IMR-90 (cell line): Measurements from ENCODE around the gene ZNF813. TPM values are rescaled to one million over a fixed set of nuclear protein-coding genes. Genes with fewer than 3 reads are reported as not detected.

Experiments used
- ATAC-seq: fragments of 200-7000 bp; cut with Tn5 transposase; 2 replicates; pipeline ENCODE4 v1.9.1; 2020; ENCODE audit warnings: low read depth, mild to moderate bottlenecking, moderate library complexity
- BruUV-seq: library from RNA; stranded (reverse); fragments of 400-500 nt; replicated peaks from 2 replicates; lab custom pipeline; 2021; lab: Mats Ljungman, UMichigan
- CTCF ChIA-PET: fragments of 300-600 bp; formaldehyde crosslinking; extraction: SDS; loops from one replicate; lab custom pipeline; 2021; ENCODE audit warnings: antibody characterized with exemption; lab: Yijun Ruan, JAX
- POLR2A ChIA-PET: fragments of 300-600 bp; sonication (Branson Sonifier 250); formaldehyde crosslinking; loops from one replicate; lab custom pipeline; 2022; ENCODE audit warnings: antibody characterized with exemption; ENCODE audit not compliant: unreplicated experiment; lab: Charles Lee
- DNase-seq: peaks from one replicate; pipeline ENCODE4 v3.0.0; 2013
- H2AFZ ChIP-seq: replicated peaks from 2 replicates; pipeline ENCODE3; 2013; ENCODE audit warnings: low read length, mild to moderate bottlenecking; ENCODE audit not compliant: poor library complexity
- H2AK5ac ChIP-seq: 2 replicates; pipeline ENCODE4 v1.6.1; 2013; ENCODE audit warnings: low read depth, low read length, inconsistent platforms
- H2AK9ac ChIP-seq: replicated peaks from 2 replicates; pipeline ENCODE3; 2013; ENCODE audit warnings: mild to moderate bottlenecking, low read depth, low read length, moderate library complexity; ENCODE audit not compliant: poor library complexity
- H2BK120ac ChIP-seq: 2 replicates; pipeline ENCODE4 v1.6.1; 2013; ENCODE audit warnings: low read depth, low read length, inconsistent platforms
- H2BK15ac ChIP-seq: 3 replicates; pipeline ENCODE4 v1.6.1; 2013; ENCODE audit warnings: low read depth, low read length, inconsistent platforms
- H2BK20ac ChIP-seq: 2 replicates; pipeline ENCODE4 v1.6.1; 2013; ENCODE audit warnings: low read depth, mild to moderate bottlenecking, inconsistent platforms, low read length, moderate library complexity
- H2BK5ac ChIP-seq: 2 replicates; pipeline ENCODE4 v1.6.1; 2013; ENCODE audit warnings: mild to moderate bottlenecking, low read depth, low read length, inconsistent platforms; ENCODE audit not compliant: poor library complexity, severe bottlenecking
- H3K14ac ChIP-seq: replicated peaks from 2 replicates; pipeline ENCODE4 v1.6.1; 2013; ENCODE audit warnings: low read depth, low read length, inconsistent platforms
- H3K18ac ChIP-seq: 2 replicates; pipeline ENCODE4 v1.6.1; 2013; ENCODE audit warnings: low read depth, low read length, control low read depth
- H3K23ac ChIP-seq: 2 replicates; pipeline ENCODE4 v1.6.1; 2013; ENCODE audit warnings: low read depth, low read length, inconsistent platforms
- H3K27ac ChIP-seq: 2 replicates; pipeline ENCODE4 v1.5.1; 2013; ENCODE audit warnings: mild to moderate bottlenecking, control low read depth, low read length; ENCODE audit not compliant: insufficient read depth
- H3K27me3 ChIP-seq: 2 replicates; pipeline ENCODE4 v1.6.1; 2013; ENCODE audit warnings: low read length; ENCODE audit not compliant: control insufficient read depth, insufficient read depth
- H3K36me3 ChIP-seq: 2 replicates; pipeline ENCODE4 v1.6.1; 2013; ENCODE audit warnings: low read length, mixed read lengths; ENCODE audit not compliant: control insufficient read depth, insufficient read depth
- H3K4ac ChIP-seq: 2 replicates; pipeline ENCODE4 v1.6.1; 2013; ENCODE audit warnings: low read depth, low read length, inconsistent platforms
- H3K4me1 ChIP-seq: 2 replicates; pipeline ENCODE4 v1.6.1; 2013; ENCODE audit warnings: low read length, mixed read lengths; ENCODE audit not compliant: control insufficient read depth, insufficient read depth
- H3K4me2 ChIP-seq: 2 replicates; pipeline ENCODE4 v1.6.1; 2013; ENCODE audit warnings: low read depth, mild to moderate bottlenecking, control low read depth, low read length, moderate library complexity
- H3K4me3 ChIP-seq: 2 replicates; pipeline ENCODE4 v1.5.1; 2013; ENCODE audit warnings: low read depth, mild to moderate bottlenecking, control low read depth, low read length, moderate library complexity; ENCODE audit not compliant: insufficient read depth
- H3K56ac ChIP-seq: 2 replicates; pipeline ENCODE4 v1.6.1; 2013; ENCODE audit warnings: low read length, inconsistent platforms; ENCODE audit not compliant: insufficient read depth; ENCODE audit errors: extremely low read depth
- H3K79me1 ChIP-seq, 2 experiments: 2 replicates each; pipeline ENCODE4 v1.6.1; 2013; ENCODE audit warnings: low read length in 2 of 2, inconsistent platforms in 1 of 2, low read depth in 1 of 2
- H3K9ac ChIP-seq: 2 replicates; pipeline ENCODE4 v1.6.1; 2013; ENCODE audit warnings: low read depth, low read length, control low read depth
- H3K9me1 ChIP-seq: 2 replicates; pipeline ENCODE4 v1.6.1; 2013; ENCODE audit warnings: low read length, inconsistent platforms; ENCODE audit not compliant: insufficient read depth
- H3K9me3 ChIP-seq: 2 replicates; pipeline ENCODE4 v1.6.1; 2013; ENCODE audit warnings: low read length; ENCODE audit not compliant: control insufficient read depth, insufficient read depth
- H4K20me1 ChIP-seq: 2 replicates; pipeline ENCODE4 v1.6.1; 2013; ENCODE audit warnings: low read length, inconsistent platforms; ENCODE audit not compliant: insufficient read depth
- H4K5ac ChIP-seq: 2 replicates; pipeline ENCODE4 v1.6.1; 2013; ENCODE audit warnings: mild to moderate bottlenecking, low read depth, low read length, control low read depth
- H4K8ac ChIP-seq, 2 experiments: 2 replicates each; pipeline ENCODE4 v1.6.1; 2013; ENCODE audit warnings: low read depth in 2 of 2, low read length in 2 of 2, control low read depth in 1 of 2, inconsistent platforms in 1 of 2
- H4K91ac ChIP-seq: 2 replicates; pipeline ENCODE4 v1.6.1; 2013; ENCODE audit warnings: low read depth, low read length, inconsistent platforms; ENCODE audit not compliant: insufficient read depth
- BHLHE40 ChIP-seq: fragments of 150-350 bp; IDR thresholded peaks from 2 replicates; pipeline ENCODE4 v1.6.1; 2016; ENCODE audit warnings: mild to moderate bottlenecking, low read depth, low read length
- CEBPB ChIP-seq: IDR thresholded peaks from 2 replicates; pipeline ENCODE4 v1.6.1; 2012; ENCODE audit warnings: low read depth, low read length, improper control_type of control experiment
- CHD1 ChIP-seq: IDR thresholded peaks from 2 replicates; pipeline ENCODE4 v1.6.1; 2012; ENCODE audit warnings: low read depth, low read length, improper control_type of control experiment
- FOS ChIP-seq: fragments of 150-350 bp; IDR thresholded peaks from 2 replicates; pipeline ENCODE4 v1.6.1; 2016; ENCODE audit warnings: low read depth, low read length
- MAFK ChIP-seq: IDR thresholded peaks from 2 replicates; pipeline ENCODE4 v1.6.1; 2012; ENCODE audit warnings: low read depth, low read length, improper control_type of control experiment
- MAZ ChIP-seq: IDR thresholded peaks from 2 replicates; pipeline ENCODE4 v1.6.1; 2012; ENCODE audit warnings: low read depth, mild to moderate bottlenecking, low read length, improper control_type of control experiment, moderate library complexity, borderline replicate concordance
- MXI1 ChIP-seq: IDR thresholded peaks from 2 replicates; pipeline ENCODE4 v1.6.1; 2012; ENCODE audit warnings: low read depth, mild to moderate bottlenecking, low read length, moderate library complexity, borderline replicate concordance
- NFE2L2 ChIP-seq: fragments of 150-350 bp; IDR thresholded peaks from 2 replicates; pipeline ENCODE4 v1.6.1; 2016; ENCODE audit warnings: low read depth, mild to moderate bottlenecking, low read length
- POLR2A ChIP-seq: IDR thresholded peaks from 2 replicates; pipeline ENCODE4 v1.6.1; 2012; ENCODE audit warnings: mild to moderate bottlenecking, low read depth, low read length
- RAD21 ChIP-seq: IDR thresholded peaks from 2 replicates; pipeline ENCODE4 v1.6.1; 2012; ENCODE audit warnings: low read length, improper control_type of control experiment
- RCOR1 ChIP-seq: IDR thresholded peaks from 2 replicates; pipeline ENCODE4 v1.6.1; 2012; ENCODE audit warnings: mild to moderate bottlenecking, low read length, improper control_type of control experiment; ENCODE audit not compliant: insufficient replicate concordance
- RFX5 ChIP-seq: IDR thresholded peaks from 2 replicates; pipeline ENCODE4 v1.8.0; 2012; ENCODE audit warnings: low read depth, mild to moderate bottlenecking, low read length, moderate library complexity
- SMC3 ChIP-seq: fragments of 150-350 bp; IDR thresholded peaks from 2 replicates; pipeline ENCODE4 v1.6.1; 2016; ENCODE audit warnings: low read depth, mild to moderate bottlenecking, antibody characterized with exemption, low read length, moderate library complexity
- WGBS, 2 experiments: methylation state at CpG; one replicate each; pipeline versions ENCODE4 v1.1.5 to v1.1.7; 2013; ENCODE audit warnings: missing lambda C conversion rate in 2 of 2; ENCODE audit not compliant: insufficient read length in 1 of 2; ENCODE audit errors: extremely low coverage in 2 of 2; 5-methylcytosine and 5-hydroxymethylcytosine counted together
- dilution Hi-C: fragments of 300-500 bp; cut with HindIII; formaldehyde crosslinking; loops from one replicate; pipeline ENCODE4 v1.14.3; 2018; ENCODE audit warnings: low sequenced_read_pairs; ENCODE audit not compliant: unreplicated experiment
- in situ Hi-C: fragments of 300-500 bp; cut with MboI; formaldehyde crosslinking; loops from 3 replicates; pipeline ENCODE4 v1.14.3; 2019; ENCODE audit warnings: low sequenced_read_pairs, inconsistent platforms, mixed read lengths
- intact Hi-C: fragments of 100-400 bp; cut with micrococcal nuclease; formaldehyde crosslinking; loops from 2 replicates; pipeline ENCODE4 v1.10.0; 2022
- polyA plus RNA-seq, 3 experiments: library from polyadenylated mRNA; depleted of rRNA; stranded (reverse); fragments of >200 nt; gene quantifications; 2 replicates each; pipeline ENCODE4 v1.2.3, GENCODE V29; 2012; ENCODE audit warnings: low replicate concordance in 1 of 3
- total RNA-seq: library from RNA; depleted of rRNA; stranded (reverse); fragments of >200 nt; gene quantifications from 2 replicates; pipeline ENCODE4 v1.2.3, GENCODE V29; 2012
- TF ChIP-seq, protein P1 (sequence below): conservative IDR thresholded peaks from 2 replicates; pipeline ENCODE4 v1.5.1; 2012; ENCODE audit warnings: mild to moderate bottlenecking, low read depth, low read length, improper control_type of control experiment
- TF ChIP-seq, protein P2 (sequence below): fragments of 150-350 bp; IDR thresholded peaks from 2 replicates; pipeline ENCODE4 v1.6.1; 2017; ENCODE audit warnings: mild to moderate bottlenecking, antibody characterized with exemption, low read length, low read depth
- TF ChIP-seq, protein P3 (sequence below): fragments of 150-350 bp; IDR thresholded peaks from 2 replicates; pipeline ENCODE4 v1.6.1; 2016; ENCODE audit warnings: low read depth, mild to moderate bottlenecking, low read length, moderate library complexity, borderline replicate concordance

The ZNF813 gene
- total and polyA plus RNA-seq, 2 of the 4 experiments (the other 2 are of a cell fraction): 0.82 to 3.4 TPM

DNA sequence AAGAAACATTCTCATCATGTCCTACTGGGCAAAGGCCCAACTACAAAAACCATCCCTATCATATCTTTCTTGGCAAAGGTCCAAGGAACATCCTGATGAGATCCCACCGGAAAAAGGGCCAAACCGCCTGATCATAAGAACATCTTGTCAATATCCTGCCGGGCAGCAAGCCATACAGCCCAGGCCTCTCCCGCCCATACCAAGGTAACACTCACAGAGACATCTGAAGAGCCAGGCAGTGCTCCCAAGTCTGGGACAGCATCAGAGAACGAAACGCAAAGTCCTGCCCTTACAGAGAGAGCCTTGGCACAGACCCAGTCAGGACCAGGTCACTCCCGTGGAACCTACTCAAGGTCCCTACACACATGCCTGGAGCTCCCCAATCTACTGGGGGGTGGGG is 51.9 kb downstream of the ZNF813 start:
- peak overlapping the region; percentile 51 for H2AFZ ChIP-seq
- no peak overlapping the region for H3K4me3 ChIP-seq
- no peak overlapping the region for H2BK120ac ChIP-seq
- no peak overlapping the region; the same call in 1 of the 2 replicates for H2AK5ac ChIP-seq
- H2BK20ac ChIP-seq: no peak overlapping the region
- no peak overlapping the region for H4K91ac ChIP-seq
- no peaks in the 10 kb centered on the region; the same call in 1 of the 2 replicates for H3K9me3 ChIP-seq
- H3K36me3 ChIP-seq: no peaks in the 10 kb centered on the region
- no peaks in the 10 kb centered on the region for H3K27me3 ChIP-seq
- intact Hi-C loops (no loop called here), dilution Hi-C loops (no loop called here), in situ Hi-C loops (no loop called here)
- H3K14ac ChIP-seq: no peak overlapping the region
- H3K4me2 ChIP-seq: no peak overlapping the region
- no peak overlapping the region for H3K18ac ChIP-seq
- no peak overlapping the region for H3K9ac ChIP-seq
- ATAC-seq: no peak
- no peak overlapping the region for H2BK5ac ChIP-seq
- BruUV-seq: no TSS peak
- DNase-seq: no peak
- H2BK15ac ChIP-seq: no peak overlapping the region
- no peak overlapping the region for H3K27ac ChIP-seq
- H3K4me1 ChIP-seq: peaks cover 3% of the 10 kb centered on the region; the same call in 1 of the 2 replicates
- no peak for TF ChIP-seq RAD21
- no peak for TF ChIP-seq BHLHE40
- no peak for TF ChIP-seq CHD1
- no peak for TF ChIP-seq MAFK
- no peak for TF ChIP-seq MXI1
- TF ChIP-seq SMC3: no peak
- no peak for TF ChIP-seq FOS
- TF ChIP-seq, protein P1, sequence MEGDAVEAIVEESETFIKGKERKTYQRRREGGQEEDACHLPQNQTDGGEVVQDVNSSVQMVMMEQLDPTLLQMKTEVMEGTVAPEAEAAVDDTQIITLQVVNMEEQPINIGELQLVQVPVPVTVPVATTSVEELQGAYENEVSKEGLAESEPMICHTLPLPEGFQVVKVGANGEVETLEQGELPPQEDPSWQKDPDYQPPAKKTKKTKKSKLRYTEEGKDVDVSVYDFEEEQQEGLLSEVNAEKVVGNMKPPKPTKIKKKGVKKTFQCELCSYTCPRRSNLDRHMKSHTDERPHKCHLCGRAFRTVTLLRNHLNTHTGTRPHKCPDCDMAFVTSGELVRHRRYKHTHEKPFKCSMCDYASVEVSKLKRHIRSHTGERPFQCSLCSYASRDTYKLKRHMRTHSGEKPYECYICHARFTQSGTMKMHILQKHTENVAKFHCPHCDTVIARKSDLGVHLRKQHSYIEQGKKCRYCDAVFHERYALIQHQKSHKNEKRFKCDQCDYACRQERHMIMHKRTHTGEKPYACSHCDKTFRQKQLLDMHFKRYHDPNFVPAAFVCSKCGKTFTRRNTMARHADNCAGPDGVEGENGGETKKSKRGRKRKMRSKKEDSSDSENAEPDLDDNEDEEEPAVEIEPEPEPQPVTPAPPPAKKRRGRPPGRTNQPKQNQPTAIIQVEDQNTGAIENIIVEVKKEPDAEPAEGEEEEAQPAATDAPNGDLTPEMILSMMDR: no peak
- TF ChIP-seq MAZ: no peak
- TF ChIP-seq POLR2A: no peak
- TF ChIP-seq RFX5: no peak
- TF ChIP-seq RCOR1: no peak
- TF ChIP-seq NFE2L2: no peak
- TF ChIP-seq, protein P2, sequence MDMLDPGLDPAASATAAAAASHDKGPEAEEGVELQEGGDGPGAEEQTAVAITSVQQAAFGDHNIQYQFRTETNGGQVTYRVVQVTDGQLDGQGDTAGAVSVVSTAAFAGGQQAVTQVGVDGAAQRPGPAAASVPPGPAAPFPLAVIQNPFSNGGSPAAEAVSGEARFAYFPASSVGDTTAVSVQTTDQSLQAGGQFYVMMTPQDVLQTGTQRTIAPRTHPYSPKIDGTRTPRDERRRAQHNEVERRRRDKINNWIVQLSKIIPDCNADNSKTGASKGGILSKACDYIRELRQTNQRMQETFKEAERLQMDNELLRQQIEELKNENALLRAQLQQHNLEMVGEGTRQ: no peak
- TF ChIP-seq CEBPB: no peak
- TF ChIP-seq, protein P3, sequence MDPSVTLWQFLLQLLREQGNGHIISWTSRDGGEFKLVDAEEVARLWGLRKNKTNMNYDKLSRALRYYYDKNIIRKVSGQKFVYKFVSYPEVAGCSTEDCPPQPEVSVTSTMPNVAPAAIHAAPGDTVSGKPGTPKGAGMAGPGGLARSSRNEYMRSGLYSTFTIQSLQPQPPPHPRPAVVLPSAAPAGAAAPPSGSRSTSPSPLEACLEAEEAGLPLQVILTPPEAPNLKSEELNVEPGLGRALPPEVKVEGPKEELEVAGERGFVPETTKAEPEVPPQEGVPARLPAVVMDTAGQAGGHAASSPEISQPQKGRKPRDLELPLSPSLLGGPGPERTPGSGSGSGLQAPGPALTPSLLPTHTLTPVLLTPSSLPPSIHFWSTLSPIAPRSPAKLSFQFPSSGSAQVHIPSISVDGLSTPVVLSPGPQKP: no peak
- ChIA-PET POLR2A (no interaction called here), CTCF (no interaction called here)
- H3K79me1 ChIP-seq: peaks cover 7% of the 10 kb centered on the region in 2 experiments
- H3K4ac ChIP-seq: no peak overlapping the region
- H4K5ac ChIP-seq: no peak overlapping the region
- no peak overlapping the region for H4K8ac ChIP-seq
- H3K9me1 ChIP-seq: 0 out of 2 replicates have a peak, but pooled peaks cover 4% of the 10 kb centered on the region
- H2AK9ac ChIP-seq: peak overlapping the region; percentile 63
- no peak overlapping the region for H3K23ac ChIP-seq
- H4K20me1 ChIP-seq: no peaks in the 10 kb centered on the region
- 87% methylated on average over 4 of the region's 7 CpGs; no CpG with 5 or more reads in 1 of the 2 experiments for WGBS, 2 experiments
- H3K56ac ChIP-seq: no peak overlapping the region
